Suppressor macrophage treated with lipopolysaccharide for 1 hour (primary cell): ENCODE data around the gene VILL.
A peak's percentile ranks its signal among the peaks of the same experiment; 100 is the strongest.

ENCODE experiments used
- DNase-seq, 3 donors: peaks; one replicate each; pipeline ENCODE4 v3.0.0-alpha.2; 2020 to 2022

Gene VILL

DNA sequence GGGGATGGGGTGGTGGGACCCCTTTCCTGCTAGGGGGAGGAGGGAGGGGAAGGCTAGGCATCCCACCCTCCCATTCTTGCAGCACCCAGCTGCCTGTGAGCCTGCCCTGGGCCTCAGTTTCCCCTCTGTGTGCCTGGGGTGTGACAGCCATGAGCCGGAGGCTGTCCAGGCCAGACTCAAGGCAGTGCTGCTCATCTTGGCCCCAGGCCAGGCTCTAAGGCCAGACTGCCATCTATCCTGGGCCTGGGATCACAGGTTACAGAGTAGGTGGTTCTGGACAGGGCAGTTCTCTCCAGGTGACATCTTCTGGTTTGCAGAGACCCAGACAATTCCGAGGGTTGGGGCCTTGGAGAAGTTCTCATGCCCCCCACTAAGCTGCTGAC is 3.3 kb upstream of the VILL start:
- no peak for DNase-seq

DNA sequence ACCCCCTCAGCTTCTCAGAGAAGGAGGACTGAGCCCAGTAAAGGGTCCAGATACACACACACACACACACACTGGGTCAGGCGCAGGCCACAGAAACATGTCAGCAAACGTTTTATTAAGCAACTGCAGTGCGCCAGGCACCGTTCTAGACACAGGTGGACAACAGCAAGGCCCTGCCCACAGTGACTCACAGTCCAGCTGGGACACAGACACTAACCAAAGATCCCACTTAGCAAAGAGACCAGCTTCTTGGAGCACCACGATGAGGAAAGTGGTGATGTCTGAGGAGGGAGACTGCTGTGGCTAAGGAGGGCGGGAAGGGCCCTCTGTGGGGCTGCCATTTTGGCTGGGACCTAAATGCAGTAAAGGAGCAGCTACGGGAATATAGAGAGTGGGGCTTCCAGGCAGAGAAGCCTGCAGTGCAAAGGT is 2.8 kb upstream of the VILL start:
- DNase-seq, result no peak

DNA sequence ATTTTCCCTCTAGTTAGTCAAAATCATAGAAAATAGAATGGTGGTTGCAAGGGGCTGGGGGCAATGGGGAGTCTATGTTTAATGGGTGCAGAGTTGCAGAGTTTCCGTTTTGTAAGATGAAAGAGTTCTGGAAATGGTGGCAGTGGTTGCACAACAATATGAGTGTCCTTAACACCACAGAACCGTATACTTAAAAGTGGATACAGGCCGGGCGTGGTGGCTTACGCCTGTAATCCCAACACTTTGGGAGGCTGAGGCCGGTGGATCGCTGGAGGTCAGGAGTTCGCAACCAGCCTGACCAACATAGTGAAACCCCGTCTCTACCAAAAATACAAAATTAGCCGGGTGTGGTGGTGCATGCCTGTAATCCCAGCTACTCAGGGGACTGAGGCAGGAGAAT is 2.2 kb upstream of the VILL start:
- DNase-seq, result peak in 1 of 3 donors; percentile 27

DNA sequence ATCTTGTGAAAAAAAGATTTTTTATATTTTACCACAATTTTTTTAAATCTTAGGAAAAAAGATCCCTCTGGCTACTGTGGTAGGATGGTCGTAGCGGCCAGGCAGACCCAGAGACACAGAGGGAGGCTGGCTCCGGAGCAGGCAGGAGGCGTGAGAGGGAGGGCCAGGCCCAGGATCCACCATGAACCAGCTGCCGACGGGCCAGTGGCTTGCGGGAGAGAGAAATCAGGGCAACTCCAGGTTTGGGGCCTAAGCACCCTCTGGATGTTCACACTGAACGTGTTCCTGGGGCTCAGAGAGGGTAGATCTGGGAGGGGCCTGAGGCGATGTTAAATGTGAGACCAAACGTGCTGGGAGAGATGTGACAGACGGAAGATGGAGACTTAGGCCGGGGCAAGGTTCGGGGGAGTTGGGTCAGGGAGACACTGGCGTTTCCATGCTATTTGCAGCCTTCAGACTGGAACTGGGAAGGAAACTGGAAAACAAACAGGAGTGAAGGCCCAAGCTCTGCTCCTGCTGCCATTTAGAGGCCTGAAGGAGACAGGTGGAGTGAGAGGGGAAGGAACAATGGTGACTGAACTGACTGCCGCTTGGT is 1.6 kb upstream of the VILL start:
- DNase-seq, result no peak

DNA sequence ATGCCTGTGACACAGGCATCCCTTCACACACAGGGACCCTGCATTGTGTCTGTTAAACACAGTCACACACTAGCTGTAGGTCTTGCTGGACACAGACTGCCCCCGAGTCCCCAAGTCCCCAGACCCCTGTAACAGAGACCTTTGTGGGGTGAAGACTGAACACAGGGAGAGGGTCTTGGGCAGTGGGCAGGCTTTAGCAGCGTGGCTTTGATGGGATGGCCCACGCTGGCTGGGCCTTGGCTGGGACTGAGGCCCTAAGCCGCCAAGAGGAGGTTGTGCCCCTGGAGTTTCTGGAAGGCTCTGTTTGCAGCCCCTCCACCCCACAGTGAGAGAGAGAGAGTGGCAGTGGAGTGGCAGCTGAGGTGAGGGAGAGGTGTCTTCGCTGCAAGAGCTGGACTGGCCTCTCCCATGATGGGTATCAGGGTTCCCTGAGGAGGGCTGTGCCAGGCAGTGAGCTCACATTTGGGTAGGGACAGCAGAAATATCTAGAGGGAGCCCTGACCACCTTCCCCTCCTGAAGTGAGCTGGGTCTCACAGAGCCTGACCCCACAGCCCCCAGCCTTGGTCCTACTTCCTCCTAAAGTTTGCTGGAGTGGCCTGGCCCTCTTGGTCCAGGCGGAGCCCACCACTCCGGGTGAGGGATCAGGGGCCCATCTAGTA is 635 bp upstream of the VILL start:
- DNase-seq, result no peak

DNA sequence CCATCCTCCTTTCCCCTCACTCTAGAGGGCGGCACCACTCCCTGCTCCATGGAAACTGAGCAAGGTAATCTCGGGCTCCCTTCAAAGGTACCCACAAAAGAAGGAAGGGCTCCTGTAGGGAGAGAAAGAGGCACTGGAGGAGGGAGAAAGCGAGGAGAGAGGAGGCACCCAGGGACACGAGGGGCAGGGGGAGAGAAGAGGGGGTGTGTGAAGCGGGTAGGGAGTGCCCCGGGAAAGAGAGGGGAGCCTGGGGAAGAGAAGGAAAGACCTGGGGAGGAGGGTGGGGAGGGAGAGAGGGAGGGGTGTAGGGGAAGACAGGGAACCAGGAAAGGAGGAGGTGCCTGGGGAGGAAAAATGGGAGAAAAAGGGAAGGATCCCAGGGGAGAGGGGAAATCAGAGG is 523 bp downstream of the VILL start:
- no peak for DNase-seq

DNA sequence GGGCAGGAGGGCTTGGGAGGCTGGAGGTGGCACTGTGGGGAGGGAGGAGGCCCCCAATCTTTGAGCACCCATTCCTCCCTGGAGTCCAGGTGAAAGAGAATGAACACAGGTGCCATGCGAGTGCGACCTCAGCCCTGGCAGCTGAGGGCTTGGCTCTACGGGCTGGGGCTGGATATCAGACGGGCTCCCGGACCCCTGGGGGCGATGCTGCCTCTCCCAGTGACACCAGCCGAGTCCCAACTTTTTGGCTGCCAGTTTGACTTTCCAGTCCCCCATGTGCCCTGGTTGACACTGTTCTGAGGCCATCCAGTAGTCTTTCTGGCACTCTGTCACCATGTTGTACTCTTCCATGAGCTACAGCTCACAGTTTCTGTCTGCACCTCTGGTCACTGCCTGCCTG is 1.2 kb downstream of the VILL start:
- DNase-seq, result no peak

DNA sequence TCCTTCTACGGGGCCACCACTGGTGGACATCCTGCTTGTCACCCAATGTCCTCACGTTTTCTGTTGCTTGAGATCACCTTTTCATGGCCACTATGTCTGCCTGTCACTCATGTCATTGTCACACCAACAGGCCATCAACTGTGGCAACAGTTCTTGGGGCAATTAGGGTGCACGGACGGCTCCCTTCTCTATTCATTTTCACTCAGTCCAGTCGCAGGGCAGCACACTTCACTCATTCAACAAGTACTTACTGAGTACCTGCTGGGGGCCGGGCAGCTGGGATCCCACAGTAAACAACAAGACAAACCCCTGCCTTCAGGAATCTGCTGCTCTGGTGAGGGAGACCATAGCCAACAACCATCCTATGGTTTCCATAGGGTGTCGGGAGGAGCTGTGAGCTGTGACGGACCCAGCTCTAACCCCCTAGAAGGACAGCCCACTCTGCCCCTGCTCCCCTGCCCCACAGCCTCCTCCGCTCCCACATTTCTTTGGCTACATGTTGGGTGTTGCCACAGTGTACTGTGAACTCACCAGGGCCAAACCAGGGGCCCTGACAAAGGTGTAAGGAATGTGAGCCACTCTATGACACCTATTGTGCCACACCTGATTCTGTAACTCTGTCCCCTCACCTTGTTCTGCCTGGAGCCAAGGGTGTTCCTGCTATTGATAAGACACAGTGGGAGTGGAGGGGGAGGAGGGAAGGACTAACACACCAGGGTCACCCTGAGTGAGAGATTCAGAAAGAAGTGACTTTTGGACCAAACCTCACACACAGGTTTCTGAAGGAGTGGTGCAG is 1.9 kb downstream of the VILL start:
- DNase-seq, result no peak

DNA sequence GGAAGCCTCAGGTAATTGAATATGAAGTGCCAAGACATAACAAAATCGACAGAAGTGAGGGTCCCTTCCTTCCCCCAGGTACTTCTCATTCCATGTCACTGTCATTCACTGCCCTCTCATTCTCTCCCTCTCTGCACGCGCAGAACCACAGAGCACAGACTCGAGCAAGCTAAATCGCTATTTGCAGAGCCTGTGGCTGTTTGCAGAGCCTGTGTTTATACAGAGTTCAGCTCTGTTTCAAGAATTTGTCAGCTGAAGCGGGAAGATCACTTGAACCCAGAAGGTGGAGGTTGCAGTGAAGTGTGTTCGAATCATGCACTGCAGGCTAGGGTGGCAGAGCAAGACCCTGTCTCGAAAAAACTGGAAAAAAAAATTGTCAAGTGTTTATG is 2.5 kb downstream of the VILL start:
- DNase-seq, result no peak

DNA sequence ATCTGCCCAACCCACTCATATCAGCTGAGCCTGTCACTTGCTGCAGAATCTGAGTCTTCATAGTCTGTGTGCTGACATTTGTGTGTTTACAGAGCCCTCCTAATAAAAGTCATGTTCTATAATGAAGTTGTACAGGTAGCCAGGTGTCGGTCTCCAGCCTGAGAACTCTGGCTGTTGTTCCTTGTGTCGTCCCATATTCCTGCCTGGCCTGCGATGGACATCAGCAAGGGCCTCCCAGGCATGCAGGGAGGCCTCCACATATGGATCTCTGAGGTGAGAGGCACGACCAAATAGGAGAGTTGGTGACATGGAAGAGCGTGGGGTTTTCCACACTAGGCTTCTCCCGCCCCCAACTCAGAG is 2.9 kb downstream of the VILL start:
- DNase-seq, result no peak

DNA sequence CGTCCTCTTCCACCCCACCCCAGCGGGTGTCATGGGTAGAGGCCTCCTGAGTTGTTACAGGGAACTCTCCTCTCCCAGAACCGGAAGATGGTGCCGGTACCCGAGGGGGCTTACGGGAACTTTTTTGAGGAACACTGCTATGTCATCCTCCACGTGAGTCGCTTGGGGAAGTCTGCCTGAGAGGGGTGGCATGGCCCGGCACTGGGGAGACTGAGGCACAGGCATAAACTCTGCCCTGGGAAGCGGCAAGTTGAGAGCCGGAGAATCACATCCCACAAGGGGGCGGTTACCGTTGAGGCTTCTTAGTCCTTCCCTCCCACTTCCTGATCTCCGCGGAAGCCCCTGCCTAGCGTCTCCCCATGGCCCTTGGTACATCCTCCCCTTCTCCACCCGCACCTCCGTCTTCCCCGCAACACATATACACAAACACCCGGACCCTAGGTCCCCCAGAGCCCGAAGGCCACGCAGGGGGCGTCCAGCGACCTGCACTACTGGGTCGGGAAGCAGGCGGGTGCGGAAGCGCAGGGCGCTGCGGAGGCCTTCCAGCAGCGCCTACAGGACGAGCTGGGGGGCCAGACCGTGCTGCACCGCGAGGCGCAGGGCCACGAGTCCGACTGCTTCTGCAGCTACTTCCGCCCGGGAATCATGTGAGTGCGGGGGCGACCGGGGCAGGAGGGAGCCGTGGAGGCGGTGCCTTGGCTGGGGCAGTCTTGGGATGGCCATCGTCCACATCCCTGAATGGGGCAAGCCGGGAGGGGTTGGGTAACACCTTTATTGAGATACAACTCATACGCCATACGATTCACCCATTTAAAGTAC is 3.4 kb downstream of the VILL start:
- peak; percentile 84 to 94 (median 90) for DNase-seq

DNA sequence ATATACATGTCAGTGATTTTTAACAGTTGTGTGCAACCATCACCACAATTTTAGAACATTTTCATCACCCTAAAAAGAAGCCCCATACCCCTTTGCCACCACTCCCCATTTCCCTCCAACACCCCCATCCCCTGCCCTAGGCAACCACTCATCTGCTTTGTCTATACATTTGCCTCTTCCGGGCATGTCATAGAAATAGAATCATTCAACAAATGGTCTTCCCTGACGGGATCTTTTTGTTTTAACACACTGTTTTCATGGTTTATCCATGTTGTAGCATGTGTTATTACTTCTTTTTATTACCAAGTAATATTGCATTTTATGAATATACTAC is 4.0 kb downstream of the VILL start:
- DNase-seq, result no peak

DNA sequence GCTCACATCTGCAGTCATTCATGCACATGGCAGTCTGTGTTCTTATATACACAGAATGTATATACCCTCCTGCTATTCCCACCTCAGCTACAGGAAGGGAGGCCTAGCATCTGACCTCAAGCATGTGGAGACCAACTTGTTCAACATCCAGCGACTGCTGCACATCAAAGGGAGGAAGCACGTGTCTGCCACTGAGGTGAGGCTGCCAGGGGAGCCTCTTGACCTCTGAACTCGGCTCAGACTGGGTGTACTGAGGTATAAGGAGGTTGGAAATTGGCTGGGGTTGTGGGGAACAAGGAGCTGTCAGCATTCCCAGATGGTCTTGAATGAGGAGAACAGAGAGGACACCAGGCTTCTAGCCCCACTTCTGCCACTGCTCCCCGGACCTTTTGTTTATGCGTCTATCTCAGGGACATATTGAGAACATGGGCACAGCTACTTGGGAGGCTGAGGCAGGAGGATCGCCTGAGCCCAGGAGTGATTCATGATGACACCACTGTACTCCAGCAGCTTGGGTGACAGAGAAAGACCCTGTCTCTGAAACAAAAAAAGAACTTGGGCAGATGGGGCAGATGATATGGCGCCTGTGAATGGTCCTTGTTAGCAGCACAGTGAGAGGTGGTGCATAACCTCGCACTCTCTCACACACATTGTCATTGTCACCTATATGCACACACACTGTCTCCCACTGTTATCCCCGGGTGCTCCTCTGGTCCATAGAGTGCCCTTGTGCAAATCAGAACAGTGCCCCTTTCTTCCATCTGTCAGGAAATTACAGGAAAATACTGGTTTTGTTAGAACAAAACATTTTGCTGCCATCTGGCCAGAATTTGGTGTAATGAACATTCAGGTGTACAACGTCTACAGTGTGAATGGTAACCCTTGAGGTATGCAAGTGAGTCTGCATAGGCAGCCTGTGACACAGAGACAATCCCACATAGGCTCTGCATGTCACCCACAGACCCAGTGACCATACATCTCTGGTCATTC is 5.4 kb downstream of the VILL start:
- DNase-seq, result no peak

DNA sequence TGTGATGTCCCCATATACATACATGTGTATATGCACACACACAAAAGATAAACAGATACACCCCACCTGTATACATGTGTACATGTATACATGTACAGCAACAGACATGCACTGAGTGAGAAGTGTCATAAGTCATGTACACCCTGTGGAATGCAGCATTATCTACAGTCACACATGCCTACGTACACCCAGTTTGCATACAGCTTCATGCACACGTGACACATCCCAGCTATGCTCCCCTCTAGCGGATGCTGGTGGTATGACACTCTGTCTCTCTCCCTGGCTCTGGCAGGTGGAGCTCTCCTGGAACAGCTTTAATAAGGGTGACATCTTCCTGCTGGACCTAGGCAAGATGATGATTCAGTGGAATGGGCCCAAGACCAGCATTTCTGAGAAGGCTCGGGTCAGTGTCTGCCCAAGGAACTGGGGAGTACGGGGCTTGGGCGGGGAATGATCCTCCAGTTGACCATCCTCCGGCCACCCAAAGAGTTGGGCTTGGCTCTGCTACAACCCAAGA is 6.3 kb downstream of the VILL start:
- DNase-seq, result peak; percentile 83 to 88 (median 85)

DNA sequence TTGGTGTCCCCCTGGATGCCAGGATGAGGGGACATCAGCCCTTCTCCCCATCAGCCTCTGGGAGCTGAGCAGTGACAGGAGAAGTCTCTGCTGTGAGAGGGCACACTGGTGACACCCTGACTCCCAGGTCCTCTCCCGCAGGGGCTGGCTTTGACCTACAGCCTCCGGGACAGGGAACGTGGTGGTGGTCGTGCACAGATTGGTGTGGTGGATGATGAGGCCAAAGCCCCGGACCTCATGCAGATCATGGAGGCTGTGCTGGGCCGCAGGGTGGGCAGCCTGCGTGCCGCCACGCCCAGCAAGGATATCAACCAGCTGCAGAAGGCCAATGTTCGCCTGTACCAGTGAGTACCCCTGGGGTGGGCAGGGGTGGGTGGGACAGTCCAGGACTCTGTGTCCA is 6.8 kb downstream of the VILL start:
- DNase-seq, result no peak

DNA sequence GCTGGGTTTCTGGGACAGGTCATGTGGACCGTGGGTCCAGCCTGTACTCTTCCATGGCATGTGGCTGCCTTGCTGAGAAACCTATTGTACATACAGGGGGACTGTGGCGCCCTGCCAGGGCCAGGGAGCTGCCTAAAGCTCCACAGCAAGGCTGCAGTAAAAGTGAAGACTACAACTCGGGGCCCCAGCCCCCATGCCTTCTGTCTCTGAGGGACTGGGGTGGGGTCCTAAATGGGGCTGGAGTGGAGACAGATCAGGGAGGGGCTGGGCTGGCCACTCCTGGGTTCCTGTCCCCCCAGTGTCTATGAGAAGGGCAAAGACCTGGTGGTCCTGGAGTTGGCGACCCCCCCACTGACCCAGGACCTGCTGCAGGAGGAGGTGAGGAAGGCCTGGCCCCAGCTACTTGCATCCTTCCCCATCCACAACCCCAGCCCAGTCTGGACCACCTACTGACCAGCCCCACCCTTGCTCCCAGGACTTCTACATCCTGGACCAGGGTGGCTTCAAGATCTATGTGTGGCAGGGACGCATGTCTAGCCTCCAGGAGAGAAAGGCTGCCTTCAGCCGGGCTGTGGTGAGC is 7.3 kb downstream of the VILL start:
- no peak for DNase-seq

DNA sequence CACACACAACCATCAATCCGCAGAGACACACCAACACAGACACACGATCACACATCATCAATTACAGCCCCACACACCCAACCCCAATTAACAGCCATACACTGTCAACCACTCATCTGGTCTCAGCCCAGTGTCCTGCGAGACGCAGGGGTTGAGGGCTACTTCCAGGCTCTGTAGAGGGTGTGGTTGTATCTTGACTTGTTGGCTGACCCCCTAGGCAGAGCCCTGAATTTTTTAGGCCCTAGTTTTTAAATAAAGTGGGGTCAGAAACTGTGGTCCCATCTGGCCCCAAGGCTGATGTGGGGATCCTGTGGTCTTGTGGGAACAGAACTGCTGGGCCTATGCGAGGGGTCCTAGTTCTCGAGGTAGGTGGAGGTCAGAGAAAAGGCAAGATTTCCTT is 9.2 kb downstream of the VILL start:
- DNase-seq, result no peak

DNA sequence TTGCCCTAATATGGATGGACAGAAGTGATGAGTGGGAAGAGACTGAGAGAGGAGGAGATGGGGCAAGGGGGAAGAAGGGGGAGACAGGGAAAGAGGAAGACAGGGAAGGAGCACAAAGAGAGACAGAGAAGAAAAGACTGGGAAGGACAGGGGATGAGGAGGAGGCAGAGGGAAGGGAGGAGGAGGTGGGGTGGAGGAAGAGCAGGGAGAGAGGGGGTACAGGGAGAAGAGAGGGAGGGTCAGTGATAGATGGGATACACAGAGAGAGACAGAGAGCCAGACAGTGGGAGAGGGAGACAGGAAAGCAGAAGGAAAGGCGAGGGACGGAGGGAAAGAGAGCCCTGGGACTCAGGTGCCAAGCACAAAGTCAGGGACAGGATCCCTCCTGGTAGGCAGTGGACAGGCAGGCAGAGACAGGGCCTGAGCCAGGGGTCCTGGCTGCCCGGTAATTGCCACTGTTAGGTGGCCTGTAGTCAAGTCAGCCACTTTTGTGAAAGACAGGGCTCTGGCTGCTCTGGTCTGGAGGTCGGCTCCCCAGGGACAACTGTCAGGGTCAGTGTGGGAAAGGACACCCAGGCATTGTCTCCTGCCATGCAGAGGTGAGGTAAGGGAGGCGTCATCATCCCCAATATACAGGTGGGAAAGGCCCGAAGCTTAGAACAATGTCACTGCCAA is 9.8 kb downstream of the VILL start:
- no peak for DNase-seq

DNA sequence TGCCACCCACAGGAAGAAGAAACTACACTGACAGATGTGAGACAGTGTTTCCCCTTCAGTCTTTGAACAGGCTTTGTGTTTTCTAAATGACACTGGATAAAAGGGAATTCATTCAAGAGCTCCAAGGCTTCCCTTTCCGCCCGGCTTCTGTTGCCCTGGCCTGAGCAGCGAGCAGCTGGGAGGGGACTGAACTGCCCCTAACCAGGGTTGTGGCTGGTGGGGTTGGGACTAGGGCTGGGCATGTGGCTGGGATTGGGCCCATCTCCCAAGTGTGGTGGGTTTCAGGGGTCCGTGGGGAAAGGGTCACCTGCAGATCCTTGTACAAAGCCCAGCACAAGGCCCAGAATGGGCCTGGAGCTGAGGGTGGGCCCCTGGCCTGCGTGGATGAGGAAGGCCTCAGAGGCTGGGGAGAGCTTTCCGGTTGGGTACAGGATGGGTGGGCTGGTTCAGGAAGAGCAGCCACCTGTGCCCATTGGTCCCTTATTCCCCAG is 10.4 kb downstream of the VILL start:
- no peak for DNase-seq

DNA sequence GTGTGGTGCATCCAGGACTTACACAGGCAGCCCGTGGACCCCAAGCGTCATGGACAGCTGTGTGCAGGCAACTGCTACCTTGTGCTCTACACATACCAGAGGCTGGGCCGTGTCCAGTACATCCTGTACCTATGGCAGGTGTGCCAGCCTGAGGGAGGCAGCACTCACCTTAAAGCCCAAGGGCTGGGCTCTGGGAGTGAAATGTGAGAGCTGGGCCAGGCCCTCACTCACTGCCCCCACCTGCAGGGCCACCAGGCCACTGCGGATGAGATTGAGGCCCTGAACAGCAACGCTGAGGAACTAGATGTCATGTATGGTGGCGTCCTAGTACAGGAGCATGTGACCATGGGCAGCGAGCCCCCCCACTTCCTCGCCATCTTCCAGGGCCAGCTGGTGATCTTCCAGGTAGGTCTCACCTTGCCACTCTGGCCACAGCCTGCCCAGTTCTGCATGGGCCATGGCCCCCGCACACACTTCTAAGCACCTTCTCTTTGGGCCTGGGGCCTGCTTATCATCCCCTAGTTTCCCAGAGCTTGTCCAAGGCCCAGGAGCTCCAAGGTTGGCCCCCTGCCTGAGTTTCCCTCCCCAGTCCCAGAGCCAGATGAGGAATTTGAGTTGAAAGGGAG is 11.0 kb downstream of the VILL start:
- DNase-seq, result no peak
